K562 (cell line): ENCODE data around the gene LRRC14B. TPM values are rescaled to one million over a fixed set of nuclear protein-coding genes. Genes with fewer than 3 reads are reported as not detected.

Experiments used
- ATAC-seq: fragments of 200-7000 bp; cut with Tn5 transposase; 3 replicates; pipeline ENCODE4 v1.9.1; 2020; ENCODE audit warnings: moderate library complexity
- BruUV-seq: library from RNA; stranded (reverse); fragments of 400-500 nt; replicated peaks from 2 replicates; lab custom pipeline; 2021; lab: Mats Ljungman, UMichigan
- CTCF ChIA-PET: fragments of 300-600 bp; formaldehyde crosslinking; extraction: SDS; loops from one replicate; lab custom pipeline; 2021; ENCODE audit warnings: low intra/inter-chr PET ratio; lab: Yijun Ruan, JAX
- POLR2A ChIA-PET: fragments of 300-600, 350-650 bp; sonication (Branson Sonifier 250); formaldehyde crosslinking; extraction: SDS; loops from one replicate; lab custom pipeline; 2021; ENCODE audit warnings: antibody characterized with exemption, inconsistent platforms; lab: Yijun Ruan, JAX
- DNase-seq, 4 experiments: peaks; one replicate each; pipeline versions ENCODE4 v3.0.0 to v3.0.0-alpha.2; 2011 to 2018; ENCODE audit warnings: low spot score in 3 of 4, mixed read lengths in 3 of 4; ENCODE audit errors: extremely low read depth in 1 of 4
- FAIRE-seq: peaks from 2 replicates; lab custom pipeline; 2011; peaks lifted over from hg19 to GRCh38; lab: Jason Lieb, UNC
- H2AFZ ChIP-seq: 2 replicates; pipeline ENCODE4 v1.6.0; 2011; ENCODE audit warnings: low read depth, low read length, control low read depth, inconsistent platforms
- H3K27ac ChIP-seq: fragments of 200-600 bp; 3 replicates; pipeline ENCODE4 v1.8.0; 2011; ENCODE audit warnings: low read depth, mild to moderate bottlenecking, control low read depth, inconsistent platforms, low read length, moderate library complexity, mixed read lengths; ENCODE audit errors: extremely low read depth
- H3K27me3 ChIP-seq, 2 experiments: fragments of 300-600 bp in 1 of 2; 2 replicates in 1 of 2; 3 replicates in 1 of 2; pipeline versions ENCODE4 v1.6.0 to v1.8.0; 2011; ENCODE audit warnings: inconsistent platforms in 2 of 2, low read length in 2 of 2, mild to moderate bottlenecking in 1 of 2, mixed read lengths in 1 of 2, moderate library complexity in 1 of 2; ENCODE audit not compliant: control insufficient read depth in 2 of 2, insufficient read depth in 2 of 2
- H3K36me3 ChIP-seq: fragments of 300-600 bp; 3 replicates; pipeline ENCODE4 v1.8.0; 2011; ENCODE audit warnings: mild to moderate bottlenecking, low read length, inconsistent platforms; ENCODE audit not compliant: control insufficient read depth, insufficient read depth
- H3K4me1 ChIP-seq, 2 experiments: fragments of 200-600 bp in 1 of 2; replicated peaks in 1 of 2; 2 replicates in 1 of 2; 3 replicates in 1 of 2; pipeline versions ENCODE4 v1.5.1 to v1.8.0; 2011; ENCODE audit warnings: inconsistent platforms in 2 of 2, low read length in 2 of 2, mild to moderate bottlenecking in 1 of 2, mixed read lengths in 1 of 2, moderate library complexity in 1 of 2; ENCODE audit not compliant: control insufficient read depth in 2 of 2, insufficient read depth in 2 of 2
- H3K4me2 ChIP-seq: 2 replicates; pipeline ENCODE4 v1.6.1; 2011; ENCODE audit warnings: low read length, control low read depth, inconsistent platforms, mixed read lengths; ENCODE audit not compliant: insufficient read depth
- H3K4me3 ChIP-seq: fragments of 200-600 bp; sonication (generic), shearing (Covaris generic); 2 replicates; pipeline ENCODE4 v1.5.1; 2016; ENCODE audit warnings: control low read depth, inconsistent platforms
- H3K79me2 ChIP-seq: fragments of 200-600 bp; 3 replicates; pipeline ENCODE4 v1.8.0; 2011; ENCODE audit warnings: low read length, inconsistent platforms; ENCODE audit not compliant: control insufficient read depth, insufficient read depth
- H3K9ac ChIP-seq, 2 experiments: 2 replicates each; pipeline versions ENCODE4 v1.6.0 to v1.6.1; 2011; ENCODE audit warnings: low read depth in 2 of 2, low read length in 2 of 2, control low read depth in 1 of 2, inconsistent platforms in 1 of 2, mild to moderate bottlenecking in 1 of 2, mixed read lengths in 1 of 2; ENCODE audit not compliant: insufficient read depth in 1 of 2
- H3K9me1 ChIP-seq: one replicate; pipeline ENCODE4 v1.6.0; 2011; ENCODE audit warnings: inconsistent platforms, mild to moderate bottlenecking, low read length, moderate library complexity; ENCODE audit not compliant: control insufficient read depth, insufficient read depth
- H3K9me3 ChIP-seq: replicated peaks from 2 replicates; pipeline ENCODE4 v1.5.1; 2011; ENCODE audit warnings: low read depth, low read length, inconsistent platforms; ENCODE audit not compliant: control insufficient read depth, insufficient read depth
- H4K20me1 ChIP-seq: replicated peaks from 2 replicates; pipeline ENCODE4 v1.6.1; 2011; ENCODE audit warnings: low read length, inconsistent platforms, mixed read lengths; ENCODE audit not compliant: control insufficient read depth, insufficient read depth
- CLOCK ChIP-seq: fragments of 250-450 bp; sonication (Bioruptor Pico); IDR thresholded peaks from 2 replicates; pipeline ENCODE4 v1.4.0; 2020; ENCODE audit warnings: mild to moderate bottlenecking, moderate library complexity, borderline replicate concordance
- CREM ChIP-seq: IDR thresholded peaks from 2 replicates; pipeline ENCODE4 v1.6.1; 2014; ENCODE audit warnings: antibody characterized with exemption, low read depth
- ESRRB ChIP-seq: fragments of 250-450 bp; sonication (Bioruptor Pico); IDR thresholded peaks from 2 replicates; pipeline ENCODE4 v1.5.0; 2020; ENCODE audit warnings: mild to moderate bottlenecking, moderate library complexity, borderline replicate concordance
- NFYB ChIP-seq: IDR thresholded peaks from 2 replicates; pipeline ENCODE4 v1.6.1; 2011; ENCODE audit warnings: mild to moderate bottlenecking, moderate library complexity; ENCODE audit not compliant: insufficient read length; ENCODE audit errors: extremely low read depth
- SAFB ChIP-seq: fragments of 200-400 bp; formaldehyde crosslinking; IDR thresholded peaks from 2 replicates; pipeline ENCODE4 v1.6.1; 2017; ENCODE audit warnings: low read depth, low read length, borderline replicate concordance
- SNIP1 ChIP-seq: fragments of 450-650 bp; IDR thresholded peaks from 2 replicates; pipeline ENCODE4 v1.7.1; 2017; ENCODE audit warnings: low read depth, mild to moderate bottlenecking
- THRAP3 ChIP-seq: fragments of 450-650 bp; IDR thresholded peaks from 2 replicates; pipeline ENCODE4 v1.6.1; 2016; ENCODE audit warnings: mild to moderate bottlenecking, inconsistent platforms, borderline replicate concordance
- YBX1 ChIP-seq: fragments of 450-650 bp; IDR thresholded peaks from 2 replicates; pipeline ENCODE4 v1.7.1; 2016; ENCODE audit warnings: mild to moderate bottlenecking
- ZBTB40 ChIP-seq, 2 experiments: fragments of 450-650 bp in 1 of 2; sonication (generic) in 1 of 2; formaldehyde crosslinking in 1 of 2; IDR thresholded peaks; 2 replicates each; pipeline versions ENCODE4 v1.7.1 to v1.9.0; 2016 to 2022; ENCODE audit warnings: inconsistent platforms in 1 of 2, mild to moderate bottlenecking in 1 of 2, missing genetic modification reagents in 1 of 2
- ZEB2 ChIP-seq: fragments of 450-650 bp; IDR thresholded peaks from 2 replicates; pipeline ENCODE4 v1.6.1; 2016
- ZNF12 ChIP-seq: sonication (generic); formaldehyde crosslinking; IDR thresholded peaks from 2 replicates; pipeline ENCODE4 v1.4.0; 2020; ENCODE audit warnings: mild to moderate bottlenecking, missing genetic modification reagents
- WGBS: fragments of 100-300 bp; shearing (Covaris generic); methylation state at CpG from one replicate; pipeline ENCODE4 v1.1.6; 2016; ENCODE audit warnings: low coverage, mixed read lengths; ENCODE audit not compliant: insufficient coverage; ENCODE audit errors: missing lambda C conversion rate; 5-methylcytosine and 5-hydroxymethylcytosine counted together
- in situ Hi-C: fragments of 300-500 bp; cut with MboI; formaldehyde crosslinking; loops from 4 replicates; pipeline ENCODE4 v1.15.0; 2018; ENCODE audit warnings: inconsistent platforms, mixed read lengths
- intact Hi-C: fragments of 100-400 bp; cut with micrococcal nuclease; formaldehyde crosslinking; loops from 2 replicates; pipeline ENCODE4 v1.14.2; 2022
- polyA plus RNA-seq, 8 experiments: library from polyadenylated mRNA; depleted of rRNA in 4 of 8; stranded (reverse) in 5 of 8; unstranded in 3 of 8; fragments of >200 nt; fragmentation: Nextera tagmentation in 2 of 8; fragmentation: Illumina TruSeq in 1 of 8; extraction: Ambion mirVana in 2 of 8; extraction: Trizol in 1 of 8; gene quantifications; 2 replicates each; pipeline versions ENCODE4 v1.2.1 to v1.2.3, GENCODE V29; 2011 to 2014; ENCODE audit warnings: inconsistent platforms in 1 of 8, missing spikeins in 1 of 8
- total RNA-seq, 7 experiments: library from RNA; depleted of rRNA in 6 of 7; stranded (reverse); fragments of >200 nt in 6 of 7; fragmentation: Illumina TruSeq in 2 of 7; extraction: Trizol in 2 of 7; gene quantifications; 2 replicates each; pipeline versions ENCODE4 v1.2.1 to v1.2.3, GENCODE V29; 2011 to 2021; ENCODE audit warnings: low replicate concordance in 1 of 7

The LRRC14B gene
- total and polyA plus RNA-seq, 9 of the 15 experiments (the other 6 are each of a cell fraction or from before 2014, with no cell fraction given), result not detected

- Histone ChIP-seq H3K79me2 (peaks cover 38% of the 10 kb centered on the region), H3K27ac (peak overlapping the region; percentile 51; the same call in 2 of the 3 replicates), H3K36me3 (peaks cover 28% of the 10 kb centered on the region), H3K9ac (peak overlapping the region; percentile 16 to 41; a peak in 2 of 4 replicates), H2AFZ (no peak overlapping the region), H3K4me1 (peaks cover 24 to 27% of the 10 kb centered on the region in 2 experiments), H3K9me3 (no peaks in the 10 kb centered on the region), H3K4me2 (peak overlapping the region; percentile 60), H3K9me1 (no peaks in the 10 kb centered on the region), H3K4me3 (no peak overlapping the region), H3K27me3 (no peaks in the 10 kb centered on the region), H4K20me1 (peaks cover 31% of the 10 kb centered on the region)
- intact Hi-C loops, result no loop called here
- peak; percentile 60 to 71 (median 68) for DNase-seq
- in situ Hi-C loops, result no loop called here
- POLR2A ChIA-PET, result interaction anchor here (0.6 to 1.2 kb wide), 6 partner anchors 9 to 71 kb away, joined by 3 to 7 read pairs (median 3); partner anchors contain the start of genes CCDC127 and SDHA
- WGBS, result 14% methylated on average over 14 of the region's 14 CpGs
- BruUV-seq, result no TSS peak
- peak; percentile 79 for ATAC-seq
- CTCF ChIA-PET, result no interaction called here
- peak; percentile 83 for FAIRE-seq
- TF ChIP-seq CLOCK (no peak), NFYB (no peak), ESRRB (CRISPR knock-in tag) (no peak), YBX1 (no peak), SAFB (no peak), CREM (peak; percentile 94), ZEB2 (no peak), SNIP1 (no peak), ZBTB40 (IDR thresholded peaks at IDR 0.05) (no peak), ZBTB40 (CRISPR knock-in tag; IDR thresholded peaks at IDR 0.05) (no peak), ZNF12 (CRISPR knock-in tag) (peak; percentile 42; the same call in 1 of the 2 replicates), THRAP3 (no peak)
These were observed 16.3 kb downstream of the LRRC14B start for GRCh38 chr5:207599-207998.
